A673 (cell line): ENCODE data around the gene ASB6.

Experiments used
- CTCF ChIP-seq: fragments of 300-800, 200-600 bp; sonication (generic); conservative IDR thresholded peaks from 2 replicates; pipeline ENCODE4 v1.5.1; 2017; ENCODE audit warnings: low read depth, mild to moderate bottlenecking, antibody characterized with exemption, low read length, moderate library complexity, mixed read lengths
- EZH2 ChIP-seq: fragments of 200-600 bp; sonication (generic); IDR thresholded peaks from 2 replicates; pipeline ENCODE4 v1.6.1; 2017; ENCODE audit warnings: borderline replicate concordance, low read depth, mild to moderate bottlenecking, mixed read lengths, antibody characterized with exemption, low read length; ENCODE audit not compliant: poor library complexity, severe bottlenecking

- TF ChIP-seq EZH2, result no peak
- TF ChIP-seq CTCF, result no peak
Observed at GRCh38 chr9:129612815-129613519, 29.0 kb downstream of the ASB6 start.
